Measurements from ENCODE around the gene NID1.
A peak's percentile ranks its signal among the peaks of the same experiment; 100 is the strongest.
"Not testable (repeated sequence)": the region's sequence is repeated elsewhere in the genome, so short reads cannot be mapped to it uniquely, and the experiment has no call there.

Gene NID1

DNA sequence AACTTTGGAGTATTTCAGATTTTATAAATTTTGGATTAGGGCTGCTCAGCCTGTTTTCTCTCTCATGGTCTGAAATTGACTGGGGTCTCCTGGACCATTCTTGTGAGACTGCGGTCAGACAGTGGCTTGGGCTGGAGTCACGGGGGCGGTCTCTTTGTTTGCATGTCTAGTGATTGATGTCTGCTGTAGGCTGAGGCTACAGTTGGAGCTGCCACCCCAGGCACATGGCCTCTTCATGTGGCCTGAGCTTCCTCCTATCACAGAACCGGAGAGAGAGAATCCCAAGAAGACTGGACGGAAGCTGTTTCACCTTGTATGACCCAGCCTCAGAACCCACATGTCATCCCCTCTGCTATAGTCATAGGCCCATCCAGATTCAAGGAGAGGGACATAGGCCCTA is 96.1 kb downstream of the NID1 start:
- no peak for DNase-seq (ENCODE audit: low read depth in 2 of 2)

- not testable (repeated sequence) for DNase-seq (ENCODE audit: low read depth in 2 of 2)
These were observed 98.8 kb downstream of the NID1 start for GRCh38 chr1:235966134-235966533.

- DNase-seq (ENCODE audit: low read depth in 2 of 2): no peak
These were observed 104.1 kb downstream of the NID1 start for GRCh38 chr1:235960809-235961208.

GRCh38 chr1:235958021-235958420 is 106.9 kb downstream of the NID1 start:
- DNase-seq (ENCODE audit: low read depth in 2 of 2): no peak

DNA sequence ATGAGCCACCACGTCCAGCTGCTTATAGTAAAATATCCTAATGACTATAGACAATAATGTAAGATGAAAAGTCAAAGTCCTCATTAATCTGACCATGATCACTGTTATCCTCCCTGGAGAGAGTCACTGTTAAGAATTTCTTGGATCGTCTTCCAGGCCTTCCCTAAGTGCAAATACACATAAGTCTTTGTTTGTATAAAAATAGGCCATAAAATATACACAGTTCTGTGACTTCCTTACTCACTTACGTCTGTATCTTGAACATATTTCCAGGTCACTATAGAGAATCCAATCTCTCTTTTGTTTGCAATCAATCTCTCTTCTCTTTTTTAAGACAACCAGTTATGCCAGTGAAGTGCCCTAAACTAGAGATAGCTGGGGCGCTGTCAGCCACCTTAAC is 109.1 kb downstream of the NID1 start:
- no peak for DNase-seq (ENCODE audit: low read depth in 2 of 2)

GRCh38 chr1:235954306-235955283 is 110.3 kb downstream of the NID1 start:
- no peak for DNase-seq (ENCODE audit: low read depth in 2 of 2)

GRCh38 chr1:235953801-235954200 is 111.1 kb downstream of the NID1 start:
- DNase-seq (ENCODE audit: low read depth in 2 of 2): peak; percentile 72 to 74

DNA sequence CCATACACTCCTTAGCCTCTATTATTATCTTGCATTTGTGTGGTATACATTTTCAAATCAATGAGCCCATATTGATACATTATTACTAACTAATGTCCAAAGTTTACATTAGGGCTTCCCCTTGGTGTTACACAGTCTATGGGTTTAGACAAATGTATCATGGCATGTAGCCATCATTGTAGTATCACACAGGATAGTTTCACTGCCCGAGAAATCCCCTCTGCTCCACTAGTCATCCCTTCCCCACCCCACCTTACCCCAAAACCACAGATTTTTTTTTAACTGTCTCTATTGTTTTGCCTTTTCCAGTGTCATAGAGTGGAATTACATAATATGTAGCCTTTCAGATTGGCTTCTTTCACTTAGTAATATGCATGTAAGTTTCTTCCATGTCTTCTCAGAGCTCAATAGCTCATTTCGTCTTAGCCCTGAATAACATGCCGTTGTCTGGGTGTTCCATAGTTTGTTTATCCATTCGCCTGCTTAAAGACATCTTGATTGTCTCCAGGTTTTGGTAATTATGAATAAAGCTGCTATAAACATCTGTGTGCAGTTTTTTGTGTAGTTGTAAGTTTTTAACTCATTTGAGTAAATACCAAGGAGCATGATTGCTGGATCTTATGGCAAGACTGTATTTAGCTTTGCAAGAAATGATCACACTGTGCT is 111.8 kb downstream of the NID1 start:
- no peak for DNase-seq (ENCODE audit: low read depth in 2 of 2)

DNA sequence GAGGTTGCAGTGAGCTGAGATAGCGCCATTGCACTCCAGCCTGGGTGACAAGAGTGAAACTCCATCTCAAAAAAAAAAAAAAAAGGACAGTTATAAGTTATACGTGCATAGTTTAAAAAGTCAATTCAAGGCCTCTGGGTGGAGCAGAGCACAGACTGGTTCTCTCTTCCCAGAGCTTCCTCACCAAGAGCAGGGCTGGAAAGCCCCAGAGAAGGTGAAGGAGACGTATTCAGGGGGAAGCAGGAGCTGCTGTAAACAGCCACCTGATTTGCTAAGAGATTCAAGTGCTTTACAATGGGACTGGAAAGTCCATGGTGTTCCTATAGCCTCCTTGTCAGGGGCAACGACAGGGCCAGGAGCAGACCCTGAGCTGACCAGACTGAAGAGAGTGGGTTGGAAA is 113.2 kb downstream of the NID1 start:
- DNase-seq (ENCODE audit: low read depth in 2 of 2): no peak

GRCh38 chr1:235950318-235950717 is 114.6 kb downstream of the NID1 start:
- no peak for DNase-seq (ENCODE audit: low read depth in 2 of 2)

- DNase-seq (ENCODE audit: low read depth in 2 of 2): no peak
These were observed 116.0 kb downstream of the NID1 start for GRCh38 chr1:235948774-235949427.

- DNase-seq (ENCODE audit: low read depth in 2 of 2): no peak
These were observed 116.9 kb downstream of the NID1 start for GRCh38 chr1:235947989-235948388.

DNA sequence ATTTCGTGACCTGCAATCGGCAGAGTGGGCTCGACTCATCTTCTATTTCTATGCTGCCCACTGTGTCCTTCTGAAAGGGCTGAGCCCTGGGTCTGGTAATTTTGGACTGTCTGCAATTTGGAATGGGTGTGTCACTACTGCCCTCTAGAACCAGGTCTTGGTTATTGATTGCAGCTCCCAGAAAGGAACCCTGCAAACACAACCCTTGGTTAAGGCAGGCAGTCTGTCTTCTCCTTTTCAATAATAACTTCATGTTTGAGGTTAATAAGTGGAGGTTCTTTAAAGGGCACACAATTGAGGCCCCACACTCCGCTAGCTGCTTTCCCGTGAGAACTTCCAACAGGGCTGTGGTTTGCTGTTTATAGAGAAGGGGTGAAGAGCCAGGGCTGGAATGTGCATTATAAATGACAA is 118.3 kb downstream of the NID1 start:
- DNase-seq (ENCODE audit: low read depth in 2 of 2): no peak

DNA sequence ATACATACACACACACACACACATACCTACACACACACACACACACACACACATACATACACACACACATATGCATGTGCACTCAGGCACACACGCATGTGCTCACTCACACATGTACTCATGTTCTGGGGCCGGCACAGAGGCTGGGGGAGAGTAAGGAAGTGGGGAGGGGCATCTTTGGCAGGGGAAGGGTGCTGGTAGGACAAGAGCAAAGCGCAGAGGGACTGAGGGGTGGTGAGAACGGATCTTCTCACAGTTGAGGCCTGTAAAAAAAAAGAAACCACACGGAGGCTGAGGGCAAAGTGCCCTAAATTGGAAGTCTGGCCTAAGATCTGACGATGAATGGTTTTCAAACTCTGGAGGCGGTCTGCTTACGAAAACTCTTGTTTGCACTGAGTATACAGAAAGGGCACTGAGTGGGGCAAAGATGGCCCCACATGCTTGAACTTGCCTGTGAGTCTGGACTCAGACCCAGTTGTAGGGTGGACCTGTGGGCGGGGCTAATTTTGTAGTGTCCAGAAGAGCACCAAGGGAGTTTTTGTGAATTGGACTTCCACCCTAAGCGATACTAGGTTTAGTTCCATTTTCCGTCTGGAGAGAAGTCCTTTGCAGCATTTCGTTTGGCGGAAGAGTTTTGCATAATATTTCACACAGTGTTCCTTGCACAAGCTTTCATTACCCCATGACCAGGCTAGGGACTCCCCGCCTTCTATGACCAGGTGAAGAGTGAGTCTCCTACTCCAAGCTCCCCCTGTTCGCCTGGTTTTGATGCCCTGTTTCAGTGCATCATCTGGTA is 118.9 kb downstream of the NID1 start:
- DNase-seq (ENCODE audit: low read depth in 2 of 2): no peak

DNA sequence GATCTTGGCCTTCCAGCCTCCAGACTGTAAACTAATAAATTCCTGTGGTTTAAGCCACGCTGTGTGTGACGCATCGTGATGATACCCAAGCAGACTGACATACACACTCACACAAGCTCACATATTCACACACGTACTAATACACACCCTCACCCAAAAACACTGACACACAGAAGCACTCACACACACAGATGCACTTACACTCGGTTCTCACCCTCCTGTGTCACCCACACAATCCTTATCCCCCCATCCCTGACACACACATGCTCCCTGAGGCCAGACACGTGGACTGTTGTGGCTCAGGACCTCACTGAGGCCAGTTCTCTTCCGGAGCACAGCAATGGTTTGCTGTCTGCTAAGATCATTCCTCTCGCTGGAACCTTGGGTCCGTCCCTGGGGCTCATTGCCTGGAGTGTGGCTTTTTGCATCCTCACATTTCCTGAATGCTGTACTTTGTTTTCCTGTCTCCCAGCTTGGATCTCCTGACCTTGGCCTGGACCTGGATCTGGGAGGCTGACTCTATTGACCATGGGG is 121.2 kb downstream of the NID1 start:
- peak; percentile 75 to 79 for DNase-seq (ENCODE audit: low read depth in 2 of 2)

GRCh38 chr1:235942979-235943575 is 121.8 kb downstream of the NID1 start:
- DNase-seq (ENCODE audit: low read depth in 2 of 2): no peak

DNA sequence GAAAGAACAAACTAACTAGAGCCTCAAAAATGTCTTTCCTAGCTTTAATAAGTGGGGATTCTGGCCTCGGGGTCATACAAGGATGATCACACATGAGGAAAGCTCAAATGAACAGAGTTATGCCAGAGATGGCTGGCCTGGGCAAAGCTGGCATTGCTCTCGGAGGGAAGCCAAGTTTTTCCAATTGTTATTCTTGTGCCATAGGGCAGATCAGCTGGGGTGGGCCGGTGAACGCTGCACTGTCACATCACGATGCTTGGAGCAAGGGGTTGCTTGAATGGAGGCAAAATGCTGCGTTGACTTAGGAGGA is 122.3 kb downstream of the NID1 start:
- no peak for DNase-seq (ENCODE audit: low read depth in 2 of 2)

- DNase-seq (ENCODE audit: low read depth in 2 of 2): no peak
These were observed 122.8 kb downstream of the NID1 start for GRCh38 chr1:235941876-235942624.

GRCh38 chr1:235940285-235940684 is 124.6 kb downstream of the NID1 start:
- no peak for DNase-seq (ENCODE audit: low read depth in 2 of 2)

- DNase-seq (ENCODE audit: low read depth in 2 of 2): no peak
These were observed 125.5 kb downstream of the NID1 start for GRCh38 chr1:235939480-235939775.

Data from fibroblast of skin of left biceps (primary cell).